ENCODE results near the gene BCR. TPM values are rescaled to one million over a fixed set of nuclear protein-coding genes. Genes with fewer than 3 reads are reported as not detected.
A peak's percentile ranks its signal among the peaks of the same experiment; 100 is the strongest.

BCR gene
- polyA plus RNA-seq, 1 donor (not counting 4 experiments of a cell fraction or from before 2014, with no cell fraction given), result 25.8 TPM

DNA sequence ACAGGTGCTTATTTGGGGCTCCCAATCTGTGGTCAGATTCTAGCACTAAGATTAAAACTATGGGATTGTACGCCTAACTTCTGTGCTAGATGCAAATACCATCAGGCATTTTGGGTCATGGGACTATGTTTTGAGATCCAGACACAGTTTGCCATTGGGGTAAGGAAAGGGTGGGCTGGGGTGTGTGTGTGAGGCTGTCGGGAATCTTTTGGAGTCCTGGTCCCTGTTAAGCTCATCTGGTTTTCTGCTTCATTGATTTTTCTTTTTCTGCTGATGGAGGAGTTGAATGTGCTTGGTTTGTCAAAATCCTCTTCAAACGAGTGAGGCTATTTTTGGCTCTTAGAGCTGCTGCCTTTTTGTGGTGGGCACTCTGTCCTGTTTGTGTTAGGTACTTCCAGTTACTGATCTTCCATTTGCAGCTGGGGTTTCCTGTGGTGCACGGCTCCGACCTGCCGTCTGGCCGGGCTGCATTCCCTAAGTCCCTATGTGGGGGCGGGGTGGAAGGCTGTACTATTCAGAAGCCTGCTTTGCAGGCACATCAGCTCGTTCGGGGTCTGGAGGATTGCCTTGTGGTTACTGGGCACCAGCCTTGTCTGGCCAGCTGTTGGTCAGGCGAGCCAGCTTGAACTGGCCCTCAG is 2.9 kb downstream of the BCR start:
- H3K4me1 ChIP-seq (ENCODE audit: control insufficient read depth, extremely low read depth, insufficient read depth, low read length), result peaks cover 38% of the 10 kb centered on the region
- no peak for FAIRE-seq
- H3K9me3 ChIP-seq (ENCODE audit: control insufficient read depth, low read depth, low read length), result no peaks in the 10 kb centered on the region

GRCh38 chr22:23184100-23184763 is 3.9 kb downstream of the BCR start:
- Histone ChIP-seq H3K9ac (ENCODE audit: control insufficient read depth, extremely low read depth, insufficient read depth, low read length) (no peak overlapping the region), H3K4me2 (ENCODE audit: control insufficient read depth, extremely low read depth, insufficient read depth, low read depth, low read length) (peak overlapping the region; percentile 85), H3K27ac (ENCODE audit: control insufficient read depth, insufficient read depth, low read length) (no peak overlapping the region), H2AFZ (ENCODE audit: control insufficient read depth, low read length) (no peak overlapping the region), H3K27me3 (ENCODE audit: control insufficient read depth, extremely low read depth, insufficient read depth, low read length) (no peaks in the 10 kb centered on the region), H3K4me3 (ENCODE audit: control insufficient read depth in 2 of 3, extremely low read depth in 1 of 3, insufficient read depth in 2 of 3, low read depth in 1 of 3, low read length in 3 of 3) (peak overlapping the region in 2 of 3 experiments; percentile 77 to 96), H3K36me3 (ENCODE audit: control insufficient read depth in 2 of 2, extremely low read depth in 1 of 2, insufficient read depth in 2 of 2, low read length in 2 of 2) (peaks cover 9 to 26% of the 10 kb centered on the region in 2 experiments), H3K4me1 (ENCODE audit: control insufficient read depth, extremely low read depth, insufficient read depth, low read length) (peaks cover 35% of the 10 kb centered on the region), H3K9me1 (ENCODE audit: control insufficient read depth, extremely low read depth, insufficient read depth, low read length) (peaks cover 9% of the 10 kb centered on the region), H3K79me2 (ENCODE audit: control insufficient read depth, insufficient read depth, low read length) (peaks cover 85% of the 10 kb centered on the region), H3K9me3 (ENCODE audit: control insufficient read depth, low read depth, low read length) (no peaks in the 10 kb centered on the region), H4K20me1 (ENCODE audit: control insufficient read depth, extremely low read depth, insufficient read depth, low read length) (peaks cover 31% of the 10 kb centered on the region)
- TF ChIP-seq EZH2 (IDR thresholded peaks at IDR 0.05; ENCODE audit: low read length) (no peak), CTCF (optimal IDR thresholded peaks at IDR 0.05 in 1 of 3, IDR thresholded peaks at IDR 0.05 in 1 of 3, conservative IDR thresholded peaks at IDR 0.05 in 1 of 3; ENCODE audit: extremely low read depth in 1 of 3, insufficient read depth in 2 of 3, low read length in 3 of 3) (no peak)
- DNase-seq (ENCODE audit: low read depth, low spot score) (no peak), FAIRE-seq (no peak)
- dilution Hi-C loops (cut with MboI; ENCODE audit: extremely low pct_ligation_motif_present, low sequenced_read_pairs), result no loop called here

More for the DNA sequence above, 2.9 kb downstream of the BCR start:
- Histone ChIP-seq H3K9ac (ENCODE audit: control insufficient read depth, extremely low read depth, insufficient read depth, low read length) (peak overlapping the region; percentile 74), H3K4me3 (ENCODE audit: control insufficient read depth in 2 of 3, extremely low read depth in 1 of 3, insufficient read depth in 2 of 3, low read depth in 1 of 3, low read length in 3 of 3) (peak overlapping the region; percentile 57 to 96 (median 77)), H3K36me3 (ENCODE audit: control insufficient read depth in 2 of 2, extremely low read depth in 1 of 2, insufficient read depth in 2 of 2, low read length in 2 of 2) (peaks cover 5 to 24% of the 10 kb centered on the region in 2 experiments), H3K79me2 (ENCODE audit: control insufficient read depth, insufficient read depth, low read length) (peaks cover 74% of the 10 kb centered on the region), H3K4me2 (ENCODE audit: control insufficient read depth, extremely low read depth, insufficient read depth, low read depth, low read length) (peak overlapping the region; percentile 85), H3K27me3 (ENCODE audit: control insufficient read depth, extremely low read depth, insufficient read depth, low read length) (no peaks in the 10 kb centered on the region), H2AFZ (ENCODE audit: control insufficient read depth, low read length) (no peak overlapping the region), H4K20me1 (ENCODE audit: control insufficient read depth, extremely low read depth, insufficient read depth, low read length) (peaks cover 29% of the 10 kb centered on the region), H3K27ac (ENCODE audit: control insufficient read depth, insufficient read depth, low read length) (peak overlapping the region; percentile 33), H3K9me1 (ENCODE audit: control insufficient read depth, extremely low read depth, insufficient read depth, low read length) (peaks cover 9% of the 10 kb centered on the region)
- dilution Hi-C loops (cut with MboI; ENCODE audit: extremely low pct_ligation_motif_present, low sequenced_read_pairs), result no loop called here
- TF ChIP-seq EZH2 (IDR thresholded peaks at IDR 0.05; ENCODE audit: low read length), result no peak
- TF ChIP-seq CTCF (optimal IDR thresholded peaks at IDR 0.05 in 1 of 3, IDR thresholded peaks at IDR 0.05 in 1 of 3, conservative IDR thresholded peaks at IDR 0.05 in 1 of 3; ENCODE audit: extremely low read depth in 1 of 3, insufficient read depth in 2 of 3, low read length in 3 of 3), result no peak
- no peak for DNase-seq (ENCODE audit: low read depth, low spot score)
